HG02610 (cell line): ENCODE data around the gene SELENOW.

ENCODE experiments used
- ATAC-seq: cut with Tn5 transposase; IDR thresholded peaks from one replicate; pipeline ENCODE4 v1.9.1; 2021; ENCODE audit warnings: mild to moderate bottlenecking, moderate library complexity; ENCODE audit not compliant: unreplicated experiment

Gene SELENOW

GRCh38 chr19:47819858-47820257 is 41.4 kb downstream of the SELENOW start:
- ATAC-seq, result no peak

- ATAC-seq, result no peak
Measured at GRCh38 chr19:47820410-47820809, 41.9 kb downstream of the SELENOW start.

GRCh38 chr19:47821460-47822020 is 43.0 kb downstream of the SELENOW start, which contains the start of gene CRX:
CRX (plus strand) TSS chr19:47821937; CDS start chr19:47834444, 12,507 bp downstream.
- no peak for ATAC-seq

GRCh38 chr19:47824396-47824795 is 45.9 kb downstream of the SELENOW start:
- ATAC-seq, result no peak

GRCh38 chr19:47826800-47827199 is 48.3 kb downstream of the SELENOW start:
- ATAC-seq, result no peak

GRCh38 chr19:47832723-47833122 is 54.2 kb downstream of the SELENOW start:
- ATAC-seq, result no peak
